ENCODE results near the gene MDFI. TPM values are rescaled to one million over a fixed set of nuclear protein-coding genes. Genes with fewer than 3 reads are reported as not detected.

The MDFI gene
- total and polyA plus RNA-seq, 9 of the 15 experiments (the other 6 are each of a cell fraction or from before 2014, with no cell fraction given) = not detected

GRCh38 chr6:41640426-41640825 lies 2.2 kb downstream of the MDFI start (continued):
- TF ChIP-seq ZNF263 (CRISPR knock-in tag; IDR thresholded peaks at IDR 0.05; ENCODE audit: borderline replicate concordance) (no peak), ZNF212 (CRISPR knock-in tag; IDR thresholded peaks at IDR 0.05) (no peak), RREB1 (CRISPR knock-in tag; IDR thresholded peaks at IDR 0.05) (no peak), HCFC1 (IDR thresholded peaks at IDR 0.05; ENCODE audit: low read depth, low read length) (no peak), ILF3 (IDR thresholded peaks at IDR 0.05; ENCODE audit: borderline replicate concordance) (no peak), ZNF232 (CRISPR knock-in tag; IDR thresholded peaks at IDR 0.05) (no peak)
- TF ChIP-seq, protein P1, sequence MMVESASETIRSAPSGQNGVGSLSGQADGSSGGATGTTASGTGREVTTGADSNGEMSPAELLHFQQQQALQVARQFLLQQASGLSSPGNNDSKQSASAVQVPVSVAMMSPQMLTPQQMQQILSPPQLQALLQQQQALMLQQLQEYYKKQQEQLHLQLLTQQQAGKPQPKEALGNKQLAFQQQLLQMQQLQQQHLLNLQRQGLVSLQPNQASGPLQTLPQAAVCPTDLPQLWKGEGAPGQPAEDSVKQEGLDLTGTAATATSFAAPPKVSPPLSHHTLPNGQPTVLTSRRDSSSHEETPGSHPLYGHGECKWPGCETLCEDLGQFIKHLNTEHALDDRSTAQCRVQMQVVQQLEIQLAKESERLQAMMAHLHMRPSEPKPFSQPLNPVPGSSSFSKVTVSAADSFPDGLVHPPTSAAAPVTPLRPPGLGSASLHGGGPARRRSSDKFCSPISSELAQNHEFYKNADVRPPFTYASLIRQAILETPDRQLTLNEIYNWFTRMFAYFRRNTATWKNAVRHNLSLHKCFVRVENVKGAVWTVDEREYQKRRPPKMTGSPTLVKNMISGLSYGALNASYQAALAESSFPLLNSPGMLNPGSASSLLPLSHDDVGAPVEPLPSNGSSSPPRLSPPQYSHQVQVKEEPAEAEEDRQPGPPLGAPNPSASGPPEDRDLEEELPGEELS (CRISPR knock-in tag; IDR thresholded peaks at IDR 0.05; ENCODE audit: borderline replicate concordance) = no peak
